ENCODE results near the gene SLC66A1. TPM values are rescaled to one million over a fixed set of nuclear protein-coding genes. Genes with fewer than 3 reads are reported as not detected.
"Not testable (repeated sequence)": the region's sequence is repeated elsewhere in the genome, so short reads cannot be mapped to it uniquely, and the experiment has no call there.

SLC66A1 gene
- total and polyA plus RNA-seq, 2 donors: 5.8 to 10.8 TPM

- H3K27me3 ChIP-seq (ENCODE audit: control insufficient read depth in 2 of 2, insufficient read depth in 1 of 2, low read length in 1 of 2): peaks cover 2 to 29% of the 10 kb centered on the region in 2 donors
- not testable (repeated sequence) for H3K4me3 ChIP-seq (ENCODE audit: low read length in 2 of 2); DNase-seq (ENCODE audit: low read depth in 6 of 9, low spot score in 9 of 9); H3K9me3 ChIP-seq (ENCODE audit: control insufficient read depth in 2 of 2, insufficient read depth in 1 of 2, low read length in 1 of 2); H3K27ac ChIP-seq (ENCODE audit: low read depth in 1 of 2, low read length in 1 of 2); H3K4me1 ChIP-seq (ENCODE audit: control insufficient read depth in 2 of 2, insufficient read depth in 2 of 2, low read length in 2 of 2); H3K36me3 ChIP-seq (ENCODE audit: control insufficient read depth in 2 of 2, insufficient read depth in 2 of 2, low read length in 1 of 2)
- 25% methylated on average over 57 of the region's 66 CpGs for WGBS
These were observed 38.1 kb upstream of the SLC66A1 start for GRCh38 chr1:19273844-19274531.

GRCh38 chr1:19274636-19275035 lies 37.5 kb upstream of the SLC66A1 start:
- WGBS: 96% methylated on average over 5 of the region's 5 CpGs
- DNase-seq (ENCODE audit: low read depth in 6 of 9, low spot score in 9 of 9): no peak
- H3K27me3 ChIP-seq (ENCODE audit: control insufficient read depth in 2 of 2, insufficient read depth in 1 of 2, low read length in 1 of 2): peaks cover 2 to 29% of the 10 kb centered on the region in 2 donors
- H3K4me3 ChIP-seq (ENCODE audit: low read length in 2 of 2): no peak overlapping the region
- H3K27ac ChIP-seq (ENCODE audit: low read depth in 1 of 2, low read length in 1 of 2): no peak overlapping the region
- H3K36me3 ChIP-seq (ENCODE audit: control insufficient read depth in 2 of 2, insufficient read depth in 2 of 2, low read length in 1 of 2): no peaks in the 10 kb centered on the region
- H3K4me1 ChIP-seq (ENCODE audit: control insufficient read depth in 2 of 2, insufficient read depth in 2 of 2, low read length in 2 of 2): no peaks in the 10 kb centered on the region
- H3K9me3 ChIP-seq (ENCODE audit: control insufficient read depth in 2 of 2, insufficient read depth in 1 of 2, low read length in 1 of 2): peaks cover 1 to 10% of the 10 kb centered on the region in 2 donors

- H3K36me3 ChIP-seq (ENCODE audit: control insufficient read depth in 2 of 2, insufficient read depth in 2 of 2, low read length in 1 of 2): no peaks in the 10 kb centered on the region
- H3K9me3 ChIP-seq (ENCODE audit: control insufficient read depth in 2 of 2, insufficient read depth in 1 of 2, low read length in 1 of 2): no peaks in the 10 kb centered on the region
- peaks cover under 1 to 2% of the 10 kb centered on the region in 2 donors for H3K4me1 ChIP-seq (ENCODE audit: control insufficient read depth in 2 of 2, insufficient read depth in 2 of 2, low read length in 2 of 2)
- no peak overlapping the region for H3K27ac ChIP-seq (ENCODE audit: low read depth in 1 of 2, low read length in 1 of 2)
- H3K4me3 ChIP-seq (ENCODE audit: low read length in 2 of 2): no peak overlapping the region
- DNase-seq (ENCODE audit: low read depth in 6 of 9, low spot score in 9 of 9): no peak
- 97% methylated on average over 9 of the region's 9 CpGs for WGBS
- peaks cover 0 to 12% of the 10 kb centered on the region in 2 donors for H3K27me3 ChIP-seq (ENCODE audit: control insufficient read depth in 2 of 2, insufficient read depth in 1 of 2, low read length in 1 of 2)
These were observed 28.2 kb upstream of the SLC66A1 start for GRCh38 chr1:19283891-19284290.

GRCh38 chr1:19284881-19285280 lies 27.2 kb upstream of the SLC66A1 start:
- Histone ChIP-seq H3K27ac (ENCODE audit: low read depth in 1 of 2, low read length in 1 of 2) (no peak overlapping the region), H3K36me3 (ENCODE audit: control insufficient read depth in 2 of 2, insufficient read depth in 2 of 2, low read length in 1 of 2) (no peaks in the 10 kb centered on the region), H3K4me1 (ENCODE audit: control insufficient read depth in 2 of 2, insufficient read depth in 2 of 2, low read length in 2 of 2) (peaks cover 3 to 6% of the 10 kb centered on the region in 2 donors), H3K4me3 (ENCODE audit: low read length in 2 of 2) (no peak overlapping the region), H3K27me3 (ENCODE audit: control insufficient read depth in 2 of 2, insufficient read depth in 1 of 2, low read length in 1 of 2) (peaks cover 0 to 19% of the 10 kb centered on the region in 2 donors), H3K9me3 (ENCODE audit: control insufficient read depth in 2 of 2, insufficient read depth in 1 of 2, low read length in 1 of 2) (no peaks in the 10 kb centered on the region)
- 93% methylated on average over 8 of the region's 8 CpGs for WGBS
- no peak for DNase-seq (ENCODE audit: low read depth in 6 of 9, low spot score in 9 of 9)

- not testable (repeated sequence) for H3K4me1 ChIP-seq (ENCODE audit: control insufficient read depth in 2 of 2, insufficient read depth in 2 of 2, low read length in 2 of 2); H3K36me3 ChIP-seq (ENCODE audit: control insufficient read depth in 2 of 2, insufficient read depth in 2 of 2, low read length in 1 of 2); H3K9me3 ChIP-seq (ENCODE audit: control insufficient read depth in 2 of 2, insufficient read depth in 1 of 2, low read length in 1 of 2); H3K4me3 ChIP-seq (ENCODE audit: low read length in 2 of 2); DNase-seq (ENCODE audit: low read depth in 6 of 9, low spot score in 9 of 9); H3K27ac ChIP-seq (ENCODE audit: low read depth in 1 of 2, low read length in 1 of 2)
- peaks cover 0 to 19% of the 10 kb centered on the region in 2 donors for H3K27me3 ChIP-seq (ENCODE audit: control insufficient read depth in 2 of 2, insufficient read depth in 1 of 2, low read length in 1 of 2)
- WGBS: 95% methylated on average over 3 of the region's 3 CpGs
These were observed 26.8 kb upstream of the SLC66A1 start for GRCh38 chr1:19285366-19285765.

GRCh38 chr1:19285807-19286206 lies 26.3 kb upstream of the SLC66A1 start:
- not testable (repeated sequence) for H3K9me3 ChIP-seq (ENCODE audit: control insufficient read depth in 2 of 2, insufficient read depth in 1 of 2, low read length in 1 of 2); H3K4me3 ChIP-seq (ENCODE audit: low read length in 2 of 2); H3K36me3 ChIP-seq (ENCODE audit: control insufficient read depth in 2 of 2, insufficient read depth in 2 of 2, low read length in 1 of 2); H3K4me1 ChIP-seq (ENCODE audit: control insufficient read depth in 2 of 2, insufficient read depth in 2 of 2, low read length in 2 of 2); H3K27ac ChIP-seq (ENCODE audit: low read depth in 1 of 2, low read length in 1 of 2); DNase-seq (ENCODE audit: low read depth in 6 of 9, low spot score in 9 of 9)
- WGBS: 97% methylated on average over 3 of the region's 3 CpGs
- peaks cover 0 to 19% of the 10 kb centered on the region in 2 donors for H3K27me3 ChIP-seq (ENCODE audit: control insufficient read depth in 2 of 2, insufficient read depth in 1 of 2, low read length in 1 of 2)

- Histone ChIP-seq H3K4me3 (ENCODE audit: low read length in 2 of 2) (no peak overlapping the region), H3K27ac (ENCODE audit: low read depth in 1 of 2, low read length in 1 of 2) (no peak overlapping the region), H3K36me3 (ENCODE audit: control insufficient read depth in 2 of 2, insufficient read depth in 2 of 2, low read length in 1 of 2) (no peaks in the 10 kb centered on the region), H3K9me3 (ENCODE audit: control insufficient read depth in 2 of 2, insufficient read depth in 1 of 2, low read length in 1 of 2) (peaks cover 0 to 1% of the 10 kb centered on the region in 2 donors), H3K4me1 (ENCODE audit: control insufficient read depth in 2 of 2, insufficient read depth in 2 of 2, low read length in 2 of 2) (peaks cover 3 to 6% of the 10 kb centered on the region in 2 donors), H3K27me3 (ENCODE audit: control insufficient read depth in 2 of 2, insufficient read depth in 1 of 2, low read length in 1 of 2) (peaks cover 0 to 19% of the 10 kb centered on the region in 2 donors)
- no peak for DNase-seq (ENCODE audit: low read depth in 6 of 9, low spot score in 9 of 9)
- WGBS: 96% methylated on average over 13 of the region's 13 CpGs
These were observed 24.5 kb upstream of the SLC66A1 start for GRCh38 chr1:19287436-19288185.

- not testable (repeated sequence) for H3K36me3 ChIP-seq (ENCODE audit: control insufficient read depth in 2 of 2, insufficient read depth in 2 of 2, low read length in 1 of 2); H3K9me3 ChIP-seq (ENCODE audit: control insufficient read depth in 2 of 2, insufficient read depth in 1 of 2, low read length in 1 of 2); H3K4me1 ChIP-seq (ENCODE audit: control insufficient read depth in 2 of 2, insufficient read depth in 2 of 2, low read length in 2 of 2); H3K27ac ChIP-seq (ENCODE audit: low read depth in 1 of 2, low read length in 1 of 2)
- Histone ChIP-seq H3K27me3 (ENCODE audit: control insufficient read depth in 2 of 2, insufficient read depth in 1 of 2, low read length in 1 of 2) (peaks cover 0 to 19% of the 10 kb centered on the region in 2 donors), H3K4me3 (ENCODE audit: low read length in 2 of 2) (peak within 1 kb of the TSS; percentile 22 to 33)
- WGBS: 26% methylated on average over 71 of the region's 82 CpGs
- DNase-seq (ENCODE audit: low read depth in 6 of 9, low spot score in 9 of 9): peak in 5 of 9 donors; percentile 26 to 62 (median 45)
These were observed 23.5 kb upstream of the SLC66A1 start, which contains the start of gene AKR7A3 for GRCh38 chr1:19288324-19289241. AKR7A3 (minus strand) TSS chr1:19288770; CDS start chr1:19288709, 61 bp downstream.

Data from thymus (tissue), 11 donors.